HG02943 (cell line): Measurements from ENCODE around the gene PDSS2.
"Not testable (repeated sequence)": the region's sequence is repeated elsewhere in the genome, so short reads cannot be mapped to it uniquely, and the experiment has no call there.

ENCODE experiments used
- ATAC-seq: cut with Tn5 transposase; IDR thresholded peaks from one replicate; pipeline ENCODE4 v1.9.1; 2021; ENCODE audit warnings: mild to moderate bottlenecking, low read depth, moderate library complexity; ENCODE audit not compliant: unreplicated experiment

The PDSS2 gene

DNA sequence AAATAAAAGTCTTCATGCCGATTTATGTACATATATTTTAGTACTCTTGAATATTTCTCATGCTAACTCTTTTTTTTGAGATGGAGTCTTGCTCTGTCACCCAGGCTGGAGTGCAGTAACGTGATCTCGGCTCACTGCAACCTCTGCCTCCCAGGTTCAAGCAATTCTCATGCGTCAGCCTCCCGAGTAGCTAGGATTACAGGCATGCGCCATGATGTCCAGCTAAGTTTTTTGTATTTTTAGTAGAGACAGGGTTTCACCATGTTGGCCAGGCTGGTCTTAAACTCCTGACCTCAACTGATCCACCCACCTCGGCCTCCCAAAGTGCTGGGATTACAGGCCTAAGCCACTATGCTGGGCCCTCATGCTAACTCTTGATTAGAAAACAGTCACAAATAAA lies 179.4 kb downstream of the PDSS2 start:
- not testable (repeated sequence) for ATAC-seq

DNA sequence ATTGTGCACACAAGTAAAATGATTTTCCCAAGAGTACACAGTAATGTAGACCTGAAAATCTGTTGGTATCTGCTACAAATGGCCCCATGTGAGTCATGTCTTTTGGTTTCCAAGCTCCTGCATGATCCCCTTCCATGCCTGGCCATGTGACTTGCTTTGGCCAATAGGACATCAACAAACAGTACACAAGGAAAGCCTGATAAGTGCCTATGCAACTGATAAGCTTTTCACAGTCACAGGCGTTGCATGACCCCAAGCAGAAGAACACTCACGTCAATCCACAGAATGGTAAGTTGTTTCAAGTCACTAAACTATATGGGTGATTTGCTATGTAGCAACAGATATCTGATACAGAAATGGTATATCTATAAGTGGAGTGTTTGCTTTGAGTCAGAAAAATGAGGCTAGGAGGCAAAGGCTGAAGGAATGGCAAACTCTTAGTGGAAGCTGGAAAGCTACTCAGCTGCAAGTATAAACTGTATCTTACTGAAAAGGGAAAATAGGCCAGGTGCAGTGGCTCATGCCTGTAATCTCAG lies 184.0 kb downstream of the PDSS2 start:
- no peak for ATAC-seq

- no peak for ATAC-seq
These were observed 185.1 kb downstream of the PDSS2 start for GRCh38 chr6:107274288-107274687.

DNA sequence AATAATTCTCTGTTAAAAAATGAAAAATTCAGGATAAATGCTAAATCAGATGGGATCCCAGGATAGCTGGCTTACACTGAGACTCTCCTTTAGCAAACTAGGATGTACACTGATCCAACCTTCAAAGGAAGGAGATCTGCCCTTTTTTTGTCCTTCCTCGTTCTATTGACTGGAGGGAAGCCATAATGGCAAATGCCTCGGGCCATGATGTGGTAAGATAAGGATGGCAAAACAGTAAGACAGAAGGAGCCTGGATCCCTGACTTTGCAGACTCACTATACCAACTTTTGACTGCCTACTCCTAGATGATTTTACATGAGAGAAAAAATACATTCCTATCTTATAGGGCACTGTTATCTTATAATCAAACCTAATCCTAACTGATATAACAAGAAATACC lies 187.1 kb downstream of the PDSS2 start:
- no peak for ATAC-seq

GRCh38 chr6:107271208-107271790 lies 188.1 kb downstream of the PDSS2 start:
- no peak for ATAC-seq

DNA sequence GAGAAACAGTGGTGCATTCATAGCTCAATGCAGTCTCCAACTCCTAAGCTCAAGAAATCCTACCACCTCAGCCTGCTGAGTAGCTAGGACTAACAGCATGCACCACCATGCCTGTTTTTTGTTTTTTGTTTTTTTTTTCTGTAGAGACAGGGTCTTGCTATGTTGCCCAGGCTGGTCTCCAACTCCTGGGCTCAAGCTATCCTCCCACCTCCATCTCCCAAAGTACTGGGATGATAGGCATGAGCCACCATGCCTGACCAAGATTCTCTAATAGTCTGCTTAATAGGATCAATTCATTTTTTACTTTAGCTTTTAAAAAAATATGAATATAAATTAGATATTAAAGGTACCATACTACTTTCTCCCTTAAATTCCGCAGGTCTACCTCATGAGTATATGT lies 191.7 kb downstream of the PDSS2 start:
- ATAC-seq = no peak

- ATAC-seq = no peak
These were observed 192.4 kb downstream of the PDSS2 start for GRCh38 chr6:107267006-107267405.

DNA sequence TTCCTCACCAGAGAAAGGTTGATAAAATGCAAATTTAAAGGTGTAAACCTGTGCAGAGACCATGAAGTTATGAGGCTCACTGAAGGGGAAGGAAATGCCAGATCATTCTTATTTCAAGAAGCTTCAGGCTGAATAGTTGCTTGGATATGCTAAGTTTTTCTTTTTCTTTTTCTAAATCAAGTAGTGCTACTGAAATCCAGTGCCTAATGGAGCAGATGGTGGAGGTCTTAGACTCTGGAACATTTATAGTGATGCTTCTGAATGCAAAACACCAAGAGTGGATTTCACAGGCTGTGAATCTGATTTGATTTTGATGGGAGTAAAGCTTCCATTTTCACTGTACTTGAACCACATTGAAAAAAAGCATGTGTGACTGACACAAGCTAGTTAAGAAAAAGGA lies 192.8 kb downstream of the PDSS2 start:
- no peak for ATAC-seq

DNA sequence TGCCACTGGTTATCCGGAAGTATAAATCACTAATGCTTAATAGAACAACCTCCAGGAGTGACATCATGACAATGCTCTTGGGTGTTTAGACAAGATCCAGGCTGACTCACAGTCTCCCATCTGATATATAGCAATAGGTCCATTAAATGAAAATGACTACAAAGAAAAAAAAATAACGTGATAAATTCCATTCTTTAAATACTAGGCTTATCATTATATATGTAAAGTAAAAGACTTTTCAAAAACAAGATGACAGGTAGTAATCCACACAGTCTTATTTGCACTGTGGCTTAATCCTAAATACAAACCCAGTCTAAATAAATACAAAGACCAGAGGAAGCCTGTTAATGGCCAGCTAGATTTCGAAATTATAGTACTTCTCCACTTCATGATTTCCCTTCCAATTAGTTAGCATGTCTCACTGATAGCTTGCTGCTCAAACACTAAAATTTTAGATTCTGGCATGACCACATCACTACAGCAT lies 195.0 kb downstream of the PDSS2 start:
- ATAC-seq = no peak

DNA sequence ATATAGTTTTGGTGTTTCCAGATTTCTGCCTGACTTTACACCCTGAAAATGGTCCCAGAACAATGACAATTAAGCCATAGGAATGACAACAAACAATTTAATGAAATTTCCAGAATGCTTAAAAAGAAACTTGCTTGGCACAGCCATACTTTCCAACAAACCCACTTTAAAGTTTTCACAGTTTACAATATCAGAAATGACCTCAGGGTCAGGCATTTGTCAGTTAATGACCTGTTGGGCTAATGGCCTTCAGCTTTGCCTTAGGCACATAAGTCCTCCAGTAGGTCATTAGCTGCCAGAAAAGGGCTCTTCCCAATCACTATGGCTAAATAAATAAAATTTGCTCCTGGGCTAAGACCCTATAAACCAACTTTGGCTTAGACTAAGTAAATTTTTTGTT lies 199.4 kb downstream of the PDSS2 start:
- no peak for ATAC-seq

DNA sequence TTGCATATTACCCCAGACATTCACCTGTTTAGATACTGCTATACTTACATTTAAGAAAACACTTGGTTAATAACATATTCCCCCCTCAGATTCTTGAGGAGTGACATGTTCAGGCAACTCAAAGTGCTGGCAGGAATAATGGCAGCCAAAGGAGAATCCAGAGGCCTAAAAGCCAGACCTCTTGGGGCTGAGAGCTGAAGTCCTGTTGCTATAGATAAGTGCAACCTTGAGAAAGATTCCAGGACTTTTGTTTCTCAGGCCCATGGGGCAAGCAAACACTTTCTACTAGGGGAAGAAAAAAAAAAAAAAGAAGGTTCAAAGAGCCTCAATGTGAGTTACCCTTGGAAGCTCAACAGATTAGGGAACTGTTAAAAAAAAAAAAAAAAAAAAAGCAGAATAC lies 211.2 kb downstream of the PDSS2 start:
- ATAC-seq = no peak

DNA sequence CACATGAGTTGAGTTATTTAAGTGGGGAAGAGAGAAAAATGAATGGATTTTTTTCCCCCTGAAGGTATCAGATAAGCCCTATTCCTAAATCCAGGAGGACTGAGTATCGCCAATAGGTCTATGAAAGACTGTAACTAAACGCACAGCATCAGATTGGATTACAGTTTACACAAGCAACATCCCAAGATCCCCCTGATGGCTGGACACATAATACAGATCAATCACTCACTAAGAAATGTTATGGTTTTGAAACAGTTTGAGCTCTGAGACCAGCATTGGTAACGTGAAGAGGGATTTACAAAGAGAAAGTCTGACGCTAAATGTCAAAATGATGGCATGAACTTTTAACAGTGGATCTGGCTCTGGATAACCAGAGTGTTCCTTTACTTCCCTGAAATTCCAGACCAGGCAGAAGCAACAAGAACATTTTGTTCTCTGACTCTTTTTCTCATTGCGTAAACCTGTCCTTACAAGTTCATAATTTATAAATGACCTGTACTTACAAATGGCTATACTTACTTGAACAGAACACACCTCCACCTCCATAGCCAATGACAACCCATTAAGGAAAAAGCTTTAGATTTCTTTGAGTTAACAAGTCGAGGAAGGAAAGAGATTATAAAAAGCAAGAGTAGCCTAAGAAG lies 212.3 kb downstream of the PDSS2 start:
- no peak for ATAC-seq

DNA sequence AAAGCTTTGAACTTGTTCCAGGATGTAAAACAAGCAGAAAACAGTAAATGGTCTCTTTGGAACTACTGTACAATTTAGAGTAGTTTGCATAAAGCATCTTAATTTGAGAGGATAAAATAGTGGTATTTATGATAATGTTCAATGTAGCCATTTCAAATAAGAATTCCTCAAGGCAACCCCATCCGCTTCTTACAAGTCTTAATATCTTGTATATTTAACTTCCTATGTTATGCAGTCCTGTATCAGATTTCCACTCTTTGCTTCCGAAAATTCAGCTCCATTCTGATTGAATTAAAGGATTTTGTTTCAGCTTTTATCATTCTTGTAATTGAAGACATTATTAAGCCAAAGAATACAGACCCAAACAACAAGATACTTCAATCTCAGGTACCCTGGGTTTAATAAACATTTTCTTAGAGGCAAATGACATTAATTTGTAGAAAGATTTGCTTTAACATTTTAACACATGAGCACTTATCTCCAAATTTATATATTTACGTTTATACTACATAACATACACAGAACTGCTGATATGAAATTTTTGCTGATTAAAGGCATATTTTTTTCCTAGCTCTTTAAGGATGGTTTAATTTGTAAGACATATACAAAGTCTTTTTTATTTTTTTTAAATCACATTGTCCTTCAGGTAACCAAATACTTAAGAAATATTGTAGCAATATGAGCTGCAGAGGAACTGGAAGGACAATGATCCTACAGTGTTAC lies 213.0 kb downstream of the PDSS2 start:
- ATAC-seq = no peak

GRCh38 chr6:107244742-107245480 lies 214.5 kb downstream of the PDSS2 start:
- no peak for ATAC-seq

- ATAC-seq = no peak
These were observed 215.2 kb downstream of the PDSS2 start for GRCh38 chr6:107244082-107244741.

DNA sequence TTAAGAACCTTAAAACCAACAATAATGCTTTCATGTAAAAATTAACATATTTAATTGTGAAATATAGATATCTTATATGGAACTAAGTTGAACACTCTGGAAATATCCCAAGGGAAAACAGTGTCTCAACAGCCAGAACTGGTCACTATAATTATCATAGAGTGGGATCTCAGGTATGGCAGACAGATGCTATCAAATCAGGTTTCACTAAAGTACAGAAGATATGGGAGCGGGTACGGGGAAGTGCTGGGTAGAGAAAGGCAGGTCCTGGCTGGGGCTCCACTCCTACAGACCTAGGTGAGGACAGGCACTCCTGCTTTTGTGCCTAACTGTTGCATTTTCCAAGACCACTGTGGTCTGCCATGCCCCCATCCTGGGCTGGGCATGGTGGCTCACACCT lies 215.9 kb downstream of the PDSS2 start:
- no peak for ATAC-seq

- no peak for ATAC-seq
These were observed 221.2 kb downstream of the PDSS2 start for GRCh38 chr6:107237992-107238660.

DNA sequence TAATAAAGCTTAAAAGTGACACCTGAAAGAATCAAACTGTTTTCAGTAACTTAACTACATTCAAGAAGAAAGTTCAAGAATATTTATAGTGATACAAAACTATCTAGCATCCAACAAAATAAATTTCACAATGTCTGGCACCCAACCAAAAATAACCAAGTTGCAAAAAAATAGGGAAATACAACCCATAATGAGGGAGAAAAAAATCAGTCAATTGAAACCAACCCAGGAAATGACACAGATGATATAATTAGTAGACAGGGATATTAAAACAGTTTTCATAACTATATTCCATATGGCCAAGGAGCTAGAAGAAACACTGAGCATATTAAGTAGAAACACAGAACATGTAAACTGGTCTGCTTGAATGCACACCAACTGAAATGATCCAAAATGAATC lies 223.9 kb downstream of the PDSS2 start:
- no peak for ATAC-seq

DNA sequence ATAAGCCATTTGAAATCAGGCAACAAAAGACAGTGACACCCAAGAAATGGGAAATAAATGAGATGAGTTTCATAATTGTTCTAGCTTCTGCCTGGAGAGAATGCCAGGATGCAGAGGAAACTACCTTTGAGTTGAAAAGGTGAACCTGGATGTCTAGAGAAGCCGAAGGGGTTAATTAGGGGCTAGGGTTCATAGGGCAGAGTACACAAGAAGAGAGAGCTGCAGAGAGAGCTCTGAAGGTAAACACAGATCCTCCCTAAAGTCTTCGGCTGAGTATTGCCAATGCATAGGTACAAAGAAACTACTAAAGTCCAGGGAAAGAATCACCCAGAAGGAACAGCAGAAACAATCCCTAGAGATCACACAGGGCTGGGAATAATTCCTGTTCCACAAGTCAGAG lies 224.4 kb downstream of the PDSS2 start:
- ATAC-seq = no peak

DNA sequence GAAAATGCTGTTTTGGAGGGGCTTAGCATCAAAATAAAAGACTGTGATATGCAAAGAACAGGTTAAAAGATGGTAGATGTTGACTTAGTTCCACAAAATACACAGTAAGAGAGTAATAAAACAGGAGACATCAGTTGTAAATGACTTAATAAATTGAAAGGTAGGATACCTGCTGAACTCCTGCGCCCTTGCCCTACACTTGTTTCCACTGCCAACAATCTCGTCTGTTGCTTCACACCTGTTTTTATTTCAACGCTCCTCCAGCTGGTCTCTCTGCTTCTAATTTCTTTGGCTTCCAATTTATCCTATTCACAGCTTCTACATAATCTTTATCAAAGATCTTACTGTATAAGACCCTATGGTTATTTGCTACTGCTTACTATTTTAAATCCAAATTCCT lies 228.1 kb downstream of the PDSS2 start:
- no peak for ATAC-seq
